T follicular helper cell (primary cell): Measurements from ENCODE around the gene PCDHA13.
"Not testable (repeated sequence)": the region's sequence is repeated elsewhere in the genome, so short reads cannot be mapped to it uniquely, and the experiment has no call there.

Experiments used
- DNase-seq: peaks from one replicate; pipeline ENCODE4 v3.0.0-alpha.2; 2020; ENCODE audit warnings: low read depth
- total RNA-seq, 2 experiments: gene quantifications; one replicate each; lab custom pipeline; 2026; lab: John Stamatoyannopoulos, UW

PCDHA13 gene, protein sequence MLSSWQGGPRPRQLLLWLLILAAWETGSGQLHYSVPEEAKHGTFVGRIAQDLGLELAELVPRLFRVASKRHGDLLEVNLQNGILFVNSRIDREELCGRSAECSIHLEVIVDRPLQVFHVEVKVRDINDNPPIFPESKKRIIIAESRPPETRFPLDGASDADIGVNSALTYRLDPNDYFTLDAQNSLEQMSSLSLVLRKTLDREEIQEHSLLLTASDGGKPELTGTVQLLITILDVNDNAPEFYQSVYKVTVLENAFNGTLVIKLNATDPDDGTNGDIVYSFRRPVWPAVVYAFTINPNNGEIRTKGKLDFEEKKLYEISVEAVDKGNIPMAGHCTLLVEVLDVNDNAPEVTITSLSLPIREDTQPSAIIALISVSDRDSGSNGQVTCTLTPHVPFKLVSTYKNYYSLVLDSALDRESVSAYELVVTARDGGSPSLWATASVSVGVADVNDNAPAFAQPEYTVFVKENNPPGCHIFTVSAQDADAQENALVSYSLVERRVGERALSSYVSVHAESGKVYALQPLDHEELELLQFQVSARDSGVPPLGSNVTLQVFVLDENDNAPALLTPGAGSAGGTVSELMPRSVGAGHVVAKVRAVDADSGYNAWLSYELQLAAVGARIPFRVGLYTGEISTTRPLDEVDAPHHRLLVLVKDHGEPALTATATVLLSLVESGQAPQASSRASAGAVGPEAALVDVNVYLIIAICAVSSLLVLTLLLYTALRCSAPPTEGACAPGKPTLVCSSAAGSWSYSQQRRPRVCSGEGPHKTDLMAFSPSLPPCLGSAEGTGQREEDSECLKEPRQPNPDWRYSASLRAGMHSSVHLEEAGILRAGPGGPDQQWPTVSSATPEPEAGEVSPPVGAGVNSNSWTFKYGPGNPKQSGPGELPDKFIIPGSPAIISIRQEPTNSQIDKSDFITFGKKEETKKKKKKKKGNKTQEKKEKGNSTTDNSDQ
- 0 reads per million in 2 experiments for total RNA-seq

GRCh38 chr5:140881889-140882590 lies at the start of gene PCDHA13:
PCDHA13 (plus strand) TSS chr5:140882124; CDS start chr5:140882269, 145 bp downstream.
- DNase-seq: no peak

DNA sequence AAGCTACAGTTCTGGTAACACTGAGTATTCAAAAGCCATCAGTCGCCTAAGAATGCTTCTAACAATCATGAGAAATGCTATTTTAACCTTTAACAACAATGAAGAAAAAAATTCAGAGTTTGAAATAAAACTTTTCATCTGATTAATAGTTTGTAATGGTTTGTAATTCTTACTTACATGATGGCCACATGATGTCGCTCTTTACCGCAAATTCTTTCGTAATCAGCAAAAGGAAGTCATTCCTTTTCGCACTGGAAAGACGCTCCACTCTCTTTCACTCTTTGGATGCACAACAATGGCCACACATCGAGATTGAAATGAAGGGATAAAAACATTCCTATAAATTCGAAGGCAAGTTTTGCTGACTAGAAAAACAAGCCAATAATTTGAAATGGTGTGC lies 47.9 kb upstream of the PCDHA13 start, which contains the start of gene PCDHA7:
Gene PCDHA7 (plus strand): TSS at position 277 of the 400 bp plus-strand sequence. CDS start 115 bp downstream, at position 392.
- DNase-seq: no peak

DNA sequence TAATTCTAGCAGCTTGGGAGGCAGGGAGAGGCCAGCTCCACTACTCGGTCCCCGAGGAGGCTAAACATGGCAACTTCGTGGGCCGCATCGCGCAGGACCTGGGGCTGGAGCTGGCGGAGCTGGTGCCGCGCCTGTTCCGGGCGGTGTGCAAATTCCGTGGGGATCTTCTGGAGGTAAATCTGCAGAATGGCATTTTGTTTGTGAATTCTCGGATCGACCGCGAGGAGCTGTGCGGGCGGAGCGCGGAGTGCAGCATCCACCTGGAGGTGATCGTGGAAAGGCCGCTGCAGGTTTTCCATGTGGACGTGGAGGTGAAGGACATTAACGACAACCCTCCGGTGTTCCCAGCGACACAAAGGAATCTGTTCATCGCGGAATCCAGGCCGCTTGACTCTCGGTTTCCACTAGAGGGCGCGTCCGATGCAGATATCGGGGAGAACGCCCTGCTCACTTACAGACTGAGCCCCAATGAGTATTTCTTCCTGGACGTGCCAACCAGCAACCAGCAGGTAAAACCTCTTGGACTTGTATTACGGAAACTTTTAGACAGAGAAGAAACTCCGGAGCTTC lies 47.4 kb upstream of the PCDHA13 start:
- not testable (repeated sequence) for DNase-seq

DNA sequence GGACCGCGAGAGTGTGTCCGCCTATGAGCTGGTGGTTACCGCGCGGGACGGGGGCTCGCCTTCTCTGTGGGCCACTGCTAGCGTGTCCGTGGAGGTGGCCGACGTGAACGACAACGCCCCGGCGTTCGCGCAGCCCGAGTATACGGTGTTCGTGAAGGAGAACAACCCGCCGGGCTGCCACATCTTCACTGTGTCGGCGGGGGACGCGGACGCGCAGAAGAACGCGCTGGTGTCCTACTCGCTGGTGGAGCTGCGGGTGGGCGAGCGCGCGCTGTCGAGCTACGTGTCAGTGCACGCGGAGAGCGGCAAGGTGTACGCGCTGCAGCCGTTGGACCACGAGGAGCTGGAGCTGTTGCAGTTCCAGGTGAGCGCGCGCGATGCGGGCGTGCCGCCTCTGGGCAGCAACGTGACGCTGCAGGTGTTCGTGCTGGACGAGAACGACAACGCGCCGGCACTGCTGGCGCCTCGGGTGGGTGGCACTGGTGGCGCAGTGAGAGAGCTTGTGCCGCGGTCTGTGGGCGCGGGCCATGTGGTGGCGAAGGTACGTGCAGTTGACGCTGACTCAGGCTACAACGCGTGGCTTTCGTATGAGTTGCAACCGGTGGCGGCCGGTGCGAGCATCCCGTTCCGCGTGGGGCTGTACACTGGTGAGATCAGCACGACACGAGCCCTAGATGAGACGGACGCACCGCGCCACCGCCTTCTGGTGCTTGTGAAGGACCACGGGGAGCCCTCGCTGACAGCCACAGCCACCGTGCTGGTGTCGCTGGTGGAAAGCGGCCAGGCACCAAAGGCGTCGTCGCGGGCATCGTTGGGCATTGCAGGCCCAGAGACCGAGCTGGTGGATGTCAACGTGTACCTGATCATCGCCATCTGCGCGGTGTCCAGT lies 46.1 kb upstream of the PCDHA13 start:
- no peak for DNase-seq

GRCh38 chr5:140840978-140841962 lies 40.7 kb upstream of the PCDHA13 start, which contains the start of gene PCDHA8:
PCDHA8 (plus strand) TSS chr5:140841187; CDS start chr5:140841322, 135 bp downstream.
- no peak for DNase-seq

DNA sequence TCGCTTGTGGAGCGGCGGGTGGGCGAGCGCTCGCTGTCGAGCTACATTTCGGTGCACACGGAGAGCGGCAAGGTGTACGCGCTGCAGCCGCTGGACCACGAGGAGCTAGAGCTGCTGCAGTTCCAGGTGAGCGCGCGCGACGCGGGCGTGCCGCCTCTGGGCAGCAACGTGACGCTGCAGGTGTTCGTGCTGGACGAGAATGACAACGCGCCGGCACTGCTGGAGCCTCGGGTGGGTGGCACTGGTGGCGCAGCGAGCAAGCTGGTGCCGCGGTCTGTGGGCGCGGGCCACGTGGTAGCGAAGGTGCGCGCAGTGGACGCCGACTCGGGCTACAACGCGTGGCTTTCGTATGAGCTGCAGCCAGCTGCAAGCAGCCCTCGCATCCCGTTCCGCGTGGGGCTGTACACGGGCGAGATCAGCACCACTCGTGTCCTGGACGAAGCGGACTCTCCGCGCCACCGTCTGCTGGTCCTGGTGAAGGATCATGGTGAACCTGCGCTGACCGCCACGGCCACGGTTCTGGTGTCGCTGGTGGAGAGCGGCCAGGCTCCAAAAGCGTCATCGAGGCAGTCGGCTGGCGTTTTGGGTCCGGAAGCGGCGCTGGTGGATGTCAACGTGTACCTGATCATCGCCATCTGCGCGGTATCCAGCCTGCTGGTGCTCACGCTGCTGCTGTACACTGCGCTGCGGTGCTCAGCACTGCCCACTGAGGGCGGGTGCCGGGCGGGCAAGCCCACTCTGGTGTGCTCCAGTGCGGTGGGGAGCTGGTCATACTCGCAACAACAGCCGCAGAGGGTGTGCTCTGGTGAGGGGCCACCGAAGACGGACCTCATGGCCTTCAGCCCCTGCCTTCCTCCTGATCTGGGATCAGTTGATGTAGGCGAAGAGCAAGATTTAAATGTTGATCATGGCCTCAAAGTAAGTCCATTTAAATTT lies 38.9 kb upstream of the PCDHA13 start:
- DNase-seq: no peak

DNA sequence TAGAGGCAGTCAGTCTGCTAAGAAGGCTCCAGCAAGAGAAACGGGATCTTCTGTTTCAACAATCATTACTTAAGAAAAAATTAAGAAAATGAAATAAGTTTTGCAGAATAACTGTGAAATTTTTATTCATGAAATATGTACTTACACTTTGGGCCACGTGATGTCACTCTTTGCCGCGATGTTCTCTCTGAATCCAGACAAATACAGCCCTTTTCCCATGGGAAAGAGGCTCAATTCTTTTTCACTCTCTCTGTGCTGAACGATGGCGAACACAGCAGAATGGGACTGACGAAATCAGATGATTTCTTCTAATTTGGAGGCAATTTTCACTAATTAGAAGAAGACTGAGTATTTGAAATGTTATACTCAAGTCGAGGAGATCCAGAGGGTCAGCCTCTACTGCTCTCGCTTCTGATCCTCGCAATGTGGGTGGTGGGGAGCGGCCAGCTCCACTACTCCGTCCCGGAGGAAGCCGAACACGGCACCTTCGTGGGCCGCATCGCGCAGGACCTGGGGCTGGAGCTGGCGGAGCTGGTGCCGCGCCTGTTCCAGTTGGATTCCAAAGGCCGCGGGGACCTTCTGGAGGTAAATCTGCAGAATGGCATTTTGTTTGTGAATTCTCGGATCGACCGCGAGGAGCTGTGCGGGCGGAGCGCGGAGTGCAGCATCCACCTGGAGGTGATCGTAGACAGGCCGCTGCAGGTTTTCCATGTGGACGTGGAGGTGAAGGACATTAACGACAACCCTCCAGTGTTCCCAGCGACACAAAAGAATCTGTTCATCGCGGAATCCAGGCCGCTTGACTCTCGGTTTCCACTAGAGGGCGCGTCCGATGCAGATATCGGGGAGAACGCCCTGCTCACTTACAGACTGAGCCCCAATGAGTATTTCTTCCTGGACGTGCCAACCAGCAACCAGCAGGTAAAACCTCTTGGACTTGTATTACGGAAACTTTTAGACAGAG lies 33.5 kb upstream of the PCDHA13 start, which contains the start of gene PCDHA9:
Gene PCDHA9 (plus strand): TSS at position 244 of the 964 bp plus-strand sequence. CDS start 114 bp downstream, at position 358.
- not testable (repeated sequence) for DNase-seq

DNA sequence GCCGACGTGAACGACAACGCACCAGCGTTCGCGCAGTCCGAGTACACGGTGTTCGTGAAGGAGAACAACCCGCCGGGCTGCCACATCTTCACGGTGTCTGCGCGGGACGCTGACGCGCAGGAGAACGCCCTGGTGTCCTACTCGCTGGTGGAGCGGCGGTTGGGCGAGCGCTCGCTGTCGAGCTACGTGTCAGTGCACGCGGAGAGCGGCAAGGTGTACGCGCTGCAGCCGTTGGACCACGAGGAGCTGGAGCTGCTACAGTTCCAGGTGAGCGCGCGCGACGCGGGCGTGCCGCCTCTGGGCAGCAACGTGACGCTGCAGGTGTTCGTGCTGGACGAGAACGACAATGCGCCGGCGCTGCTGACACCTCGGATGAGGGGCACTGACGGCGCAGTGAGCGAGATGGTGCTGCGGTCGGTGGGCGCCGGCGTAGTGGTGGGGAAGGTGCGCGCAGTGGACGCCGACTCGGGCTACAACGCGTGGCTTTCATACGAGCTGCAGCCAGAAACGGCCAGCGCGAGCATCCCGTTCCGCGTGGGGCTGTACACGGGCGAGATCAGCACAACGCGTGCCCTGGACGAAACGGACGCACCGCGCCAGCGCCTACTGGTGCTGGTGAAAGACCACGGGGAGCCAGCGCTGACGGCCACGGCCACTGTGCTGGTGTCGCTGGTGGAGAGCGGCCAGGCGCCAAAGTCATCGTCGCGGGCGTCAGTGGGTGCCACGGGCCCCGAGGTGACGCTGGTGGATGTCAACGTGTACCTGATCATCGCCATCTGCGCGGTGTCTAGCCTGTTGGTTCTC lies 31.9 kb upstream of the PCDHA13 start:
- DNase-seq: not testable (repeated sequence)

DNA sequence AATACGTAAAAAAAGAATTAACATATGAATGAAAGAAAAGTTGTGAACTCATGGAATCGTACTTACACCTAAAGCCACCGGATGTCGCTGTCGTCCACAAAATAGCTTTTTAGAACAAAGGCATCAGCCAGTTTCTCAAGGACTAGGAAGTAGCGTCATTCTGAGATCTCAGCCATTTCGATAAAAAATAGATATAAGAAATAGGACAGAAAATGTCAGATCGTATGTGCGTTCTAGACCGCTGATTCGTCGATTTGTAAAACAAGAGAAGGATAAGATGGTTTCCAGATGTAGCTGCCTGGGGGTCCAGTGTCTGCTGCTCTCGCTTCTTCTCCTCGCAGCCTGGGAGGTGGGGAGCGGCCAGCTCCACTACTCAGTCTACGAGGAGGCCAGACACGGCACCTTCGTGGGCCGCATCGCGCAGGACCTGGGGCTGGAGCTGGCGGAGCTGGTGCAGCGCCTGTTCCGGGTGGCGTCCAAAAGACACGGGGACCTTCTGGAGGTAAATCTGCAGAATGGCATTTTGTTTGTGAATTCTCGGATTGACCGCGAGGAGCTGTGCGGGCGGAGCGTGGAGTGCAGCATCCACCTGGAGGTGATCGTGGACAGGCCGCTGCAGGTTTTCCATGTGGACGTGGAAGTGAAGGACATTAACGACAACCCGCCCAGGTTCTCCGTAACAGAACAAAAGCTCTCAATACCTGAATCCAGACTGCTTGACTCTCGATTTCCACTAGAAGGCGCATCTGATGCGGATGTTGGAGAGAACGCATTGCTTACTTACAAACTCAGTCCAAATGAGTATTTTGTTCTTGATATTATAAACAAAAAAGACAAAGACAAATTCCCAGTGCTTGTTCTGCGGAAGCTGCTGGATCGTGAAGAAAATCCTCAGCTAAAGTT lies 25.9 kb upstream of the PCDHA13 start, which contains the start of gene PCDHA10:
Gene PCDHA10 (plus strand): TSS at position 126 of the 903 bp plus-strand sequence. CDS start 152 bp downstream, at position 278.
- DNase-seq: no peak

GRCh38 chr5:140857177-140857986 lies 24.5 kb upstream of the PCDHA13 start:
- DNase-seq: no peak

DNA sequence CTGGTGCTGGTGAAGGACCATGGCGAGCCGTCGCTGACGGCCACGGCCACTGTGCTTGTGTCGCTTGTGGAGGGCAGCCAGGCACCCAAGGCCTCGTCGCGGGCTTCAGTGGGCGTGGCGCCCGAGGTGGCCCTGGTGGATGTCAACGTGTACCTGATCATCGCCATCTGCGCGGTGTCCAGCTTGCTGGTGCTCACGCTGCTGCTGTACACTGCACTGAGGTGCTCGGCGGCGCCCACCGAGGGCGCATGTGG lies 24.0 kb upstream of the PCDHA13 start:
- DNase-seq: no peak

GRCh38 chr5:140862441-140863295 lies 19.3 kb upstream of the PCDHA13 start:
- no peak for DNase-seq
